GM19240 (cell line): ENCODE measurements around the gene FAM72C.
"Not testable (repeated sequence)": the region's sequence is repeated elsewhere in the genome, so short reads cannot be mapped to it uniquely, and the experiment has no call there.

Source experiments
- DNase-seq: peaks from one replicate; pipeline ENCODE4 v3.0.0; 2011; ENCODE audit warnings: low spot score; ENCODE audit not compliant: insufficient read length

Gene FAM72C

GRCh38 chr1:143984721-143985473 lies 13.1 kb upstream of the FAM72C start:
- not testable (repeated sequence) for DNase-seq

GRCh38 chr1:143974416-143974815 lies 2.6 kb upstream of the FAM72C start:
- not testable (repeated sequence) for DNase-seq

- DNase-seq, result not testable (repeated sequence)
Measured at GRCh38 chr1:143973876-143974414, 2.2 kb upstream of the FAM72C start.

DNA sequence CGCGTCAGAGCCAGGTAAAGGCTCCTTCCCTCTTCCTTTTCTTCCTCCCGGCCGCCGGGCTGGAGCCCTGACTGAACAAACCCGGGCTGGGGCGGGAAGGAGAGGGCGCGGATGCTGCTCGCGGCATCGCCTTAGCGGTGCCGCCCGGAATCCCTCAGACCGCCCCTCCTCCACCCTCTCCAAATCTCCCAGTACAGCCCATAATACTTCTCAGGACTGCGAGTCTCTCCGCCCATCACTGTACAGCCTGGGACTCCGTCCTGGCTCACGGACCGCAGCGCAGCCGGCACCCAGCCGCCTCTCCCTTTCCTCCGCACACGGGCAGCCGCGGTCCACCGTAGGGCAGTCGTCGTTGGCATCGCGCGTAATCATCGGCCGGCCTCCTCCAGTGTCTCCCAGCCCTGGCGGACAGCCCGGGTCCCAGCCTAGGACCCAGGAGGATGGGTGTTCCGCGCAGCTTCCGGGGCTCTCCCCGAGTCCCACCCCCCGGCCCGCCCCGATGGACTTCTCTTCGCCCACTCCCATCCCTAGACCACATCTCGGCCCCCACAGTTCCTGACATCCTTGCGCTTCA lies 1.1 kb upstream of the FAM72C start:
- not testable (repeated sequence) for DNase-seq

DNA sequence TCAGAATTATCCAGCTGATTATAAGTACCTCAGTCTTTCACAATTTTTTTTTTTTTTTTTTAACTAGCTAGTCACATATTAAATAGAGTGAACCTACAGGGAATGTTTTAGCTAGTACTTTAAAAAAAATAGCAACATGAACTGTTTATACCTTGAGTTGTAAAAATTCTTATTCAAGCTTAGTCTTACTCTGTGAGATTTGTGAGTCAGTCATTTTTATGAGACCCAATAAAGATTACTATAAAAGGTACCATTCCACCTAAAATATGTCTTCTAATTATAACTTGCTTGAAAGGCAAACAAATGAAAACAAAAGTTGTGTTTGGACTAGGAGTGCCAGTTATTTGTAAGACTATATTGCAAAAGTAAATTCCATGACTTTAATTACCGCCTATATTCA lies 5.9 kb downstream of the FAM72C start:
- not testable (repeated sequence) for DNase-seq

DNA sequence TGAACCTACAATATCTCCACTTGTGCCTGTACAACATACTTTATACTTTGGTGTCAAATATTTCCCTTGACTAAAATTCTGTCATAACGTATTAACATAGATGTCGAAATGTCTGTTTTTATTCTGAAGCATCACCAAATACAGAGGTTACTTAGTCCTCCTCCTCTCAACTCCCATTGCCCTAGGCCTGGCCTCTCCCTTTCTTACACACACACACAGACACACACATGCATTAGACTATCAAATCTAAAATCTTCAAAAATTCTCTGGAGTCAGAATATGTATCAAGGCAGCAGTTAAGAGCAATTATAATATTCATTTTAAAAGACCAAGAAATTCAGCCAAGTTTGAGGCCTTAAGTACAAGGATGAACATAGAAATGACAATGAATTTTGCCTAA lies 7.5 kb downstream of the FAM72C start:
- not testable (repeated sequence) for DNase-seq

GRCh38 chr1:143955930-143956329 lies 15.9 kb downstream of the FAM72C start:
- not testable (repeated sequence) for DNase-seq

DNA sequence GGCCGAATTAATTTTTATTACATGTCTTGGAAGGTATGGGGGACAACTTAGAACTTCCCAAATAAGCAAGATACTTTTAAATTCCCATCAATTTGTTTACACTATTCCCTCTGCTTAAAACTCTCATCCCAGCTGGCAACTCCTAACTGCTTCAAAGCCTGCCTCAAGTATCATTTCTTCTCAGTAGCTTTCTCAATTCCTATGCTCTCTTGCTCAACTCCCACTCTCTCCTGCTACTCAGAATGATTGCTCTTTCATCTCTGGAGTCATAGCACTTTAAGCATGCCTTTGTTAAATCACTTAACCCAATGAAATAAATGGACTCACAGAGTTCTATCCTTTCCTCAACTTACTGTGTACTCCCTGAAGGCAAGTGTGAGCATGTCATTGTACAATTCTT lies 18.9 kb downstream of the FAM72C start:
- DNase-seq, result not testable (repeated sequence)

DNA sequence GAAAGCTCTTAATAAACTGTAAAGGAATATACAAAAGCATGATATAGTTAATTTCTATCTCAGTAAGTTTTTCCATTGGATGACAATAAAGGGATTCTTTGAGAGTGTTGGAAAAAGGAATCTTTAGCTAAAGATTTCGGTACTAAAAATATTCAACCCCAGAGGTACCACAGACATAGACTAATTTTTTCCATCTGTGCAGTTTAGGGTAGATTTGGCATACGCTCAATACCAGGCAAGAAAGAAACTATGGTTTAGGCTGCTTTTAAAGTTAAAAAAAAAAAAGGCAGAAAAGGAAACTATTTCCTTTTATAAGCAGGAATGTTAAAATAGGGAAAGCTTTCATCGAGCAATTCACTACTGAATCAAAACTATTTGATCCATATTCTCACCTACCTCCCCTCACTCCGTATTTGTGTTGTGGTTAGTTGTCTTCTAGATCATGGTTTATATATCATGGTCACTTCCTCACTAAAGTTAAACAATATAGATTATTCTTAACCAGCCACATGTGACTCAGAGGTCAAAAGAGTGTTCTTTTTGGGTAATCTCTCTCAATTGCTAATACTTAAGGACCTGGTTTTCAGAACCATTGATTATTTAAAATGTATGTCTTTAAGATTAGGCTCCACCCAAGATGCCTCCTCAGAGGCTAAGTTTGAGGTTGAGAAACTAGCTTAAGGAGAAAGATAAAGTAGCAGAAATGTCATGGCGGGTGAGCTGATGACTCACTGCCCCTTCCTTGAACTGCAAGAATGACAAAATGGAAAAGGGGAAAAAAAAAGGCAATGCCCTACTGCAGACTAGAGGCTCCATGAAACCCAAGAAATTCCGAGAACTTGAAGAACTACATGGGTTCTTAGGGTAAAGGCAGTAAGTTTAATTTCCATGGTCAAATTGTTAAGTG lies 20.0 kb downstream of the FAM72C start:
- DNase-seq, result not testable (repeated sequence)

DNA sequence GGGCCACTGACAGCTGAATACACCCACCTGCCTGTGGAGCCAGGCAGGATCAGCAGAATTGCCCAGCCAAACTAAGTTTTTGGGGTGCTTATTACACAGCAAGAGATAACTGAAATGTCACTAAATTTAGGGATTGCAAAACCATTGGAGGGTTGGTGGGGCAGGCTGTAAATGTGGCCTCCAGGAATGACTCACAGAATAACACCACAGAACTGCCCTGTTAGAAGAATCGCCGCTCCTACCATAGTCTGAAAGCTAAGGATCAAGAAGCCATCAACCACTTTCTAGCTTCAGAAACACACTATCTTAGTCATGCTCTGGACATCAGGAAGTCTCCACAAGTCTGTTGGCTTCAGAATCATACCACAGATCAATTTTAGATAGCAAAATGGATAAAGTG lies 24.0 kb downstream of the FAM72C start:
- DNase-seq, result not testable (repeated sequence)

GRCh38 chr1:143945253-143945652 lies 26.5 kb downstream of the FAM72C start:
- not testable (repeated sequence) for DNase-seq

- not testable (repeated sequence) for DNase-seq
Measured at GRCh38 chr1:143944576-143945240, 27.1 kb downstream of the FAM72C start.

GRCh38 chr1:143943319-143943978 lies 28.3 kb downstream of the FAM72C start:
- not testable (repeated sequence) for DNase-seq

DNA sequence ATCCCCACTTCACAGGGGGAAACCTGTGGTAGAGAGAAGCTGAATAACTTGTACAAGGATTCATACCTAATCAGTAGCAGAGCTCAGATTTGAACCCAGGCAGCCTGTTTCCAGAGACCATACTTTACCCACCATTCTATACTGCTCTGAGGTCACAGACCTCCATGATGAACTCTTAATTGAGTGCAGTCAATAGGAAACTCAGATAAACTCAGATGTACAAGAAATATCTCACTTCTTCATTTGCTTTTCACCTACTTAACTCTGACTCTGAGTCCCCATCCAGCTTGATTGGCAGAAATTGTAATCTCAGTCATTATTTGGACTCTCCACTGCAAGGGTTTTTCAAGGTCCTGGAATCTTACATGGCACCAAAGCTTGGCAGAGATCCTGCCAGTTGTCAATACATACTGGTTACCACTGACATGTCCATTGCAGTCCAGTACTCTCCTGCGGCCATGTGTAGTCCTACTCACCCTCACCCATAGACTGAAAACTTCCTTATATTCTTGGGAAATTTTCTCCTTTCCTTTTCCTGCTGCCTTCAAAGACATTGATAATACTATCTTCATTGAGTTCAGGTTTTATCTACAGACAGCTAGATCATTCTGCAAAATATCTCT lies 29.4 kb downstream of the FAM72C start:
- DNase-seq, result not testable (repeated sequence)

DNA sequence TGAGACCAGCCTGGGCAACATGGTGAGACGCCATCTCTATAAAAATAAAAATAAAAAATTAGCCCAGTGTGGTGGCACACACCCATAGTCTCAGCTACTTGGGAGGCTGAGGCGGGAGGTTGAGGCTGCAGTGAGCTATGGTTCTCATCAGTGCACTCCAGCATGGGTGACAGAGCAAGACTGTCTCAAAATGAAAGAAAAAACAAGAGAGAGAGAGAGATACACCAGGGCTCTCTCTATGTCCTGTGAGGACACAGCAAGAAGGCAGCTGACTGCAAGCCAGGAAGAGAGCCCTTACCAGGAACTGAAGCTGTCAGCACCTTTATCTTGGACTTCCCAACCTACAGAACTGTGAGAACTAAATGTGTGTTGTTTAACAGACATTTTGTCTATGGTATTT lies 32.1 kb downstream of the FAM72C start:
- not testable (repeated sequence) for DNase-seq

DNA sequence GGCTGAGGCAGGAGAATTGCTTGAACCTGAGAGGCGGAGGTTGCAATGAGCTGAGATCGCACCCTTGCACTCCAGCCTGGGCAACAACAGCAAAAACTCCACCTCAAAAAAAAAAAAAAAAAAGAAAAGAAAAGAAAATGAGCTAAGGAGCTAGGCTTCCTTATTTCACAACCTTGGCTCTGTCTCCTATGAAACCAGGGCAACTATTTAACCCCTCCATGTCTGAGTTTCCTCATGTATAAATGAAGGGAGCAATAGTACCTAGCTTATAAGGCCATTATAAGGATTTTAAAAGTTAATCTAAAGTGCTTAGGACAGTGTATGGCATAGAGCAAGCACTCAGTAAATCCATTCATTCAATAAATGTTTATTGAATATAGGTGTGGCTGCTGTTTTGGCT lies 32.9 kb downstream of the FAM72C start:
- not testable (repeated sequence) for DNase-seq

- DNase-seq, result not testable (repeated sequence)
Measured at GRCh38 chr1:143936457-143937115, 35.2 kb downstream of the FAM72C start.

GRCh38 chr1:143919127-143919526 lies 52.7 kb downstream of the FAM72C start:
- DNase-seq, result not testable (repeated sequence)

DNA sequence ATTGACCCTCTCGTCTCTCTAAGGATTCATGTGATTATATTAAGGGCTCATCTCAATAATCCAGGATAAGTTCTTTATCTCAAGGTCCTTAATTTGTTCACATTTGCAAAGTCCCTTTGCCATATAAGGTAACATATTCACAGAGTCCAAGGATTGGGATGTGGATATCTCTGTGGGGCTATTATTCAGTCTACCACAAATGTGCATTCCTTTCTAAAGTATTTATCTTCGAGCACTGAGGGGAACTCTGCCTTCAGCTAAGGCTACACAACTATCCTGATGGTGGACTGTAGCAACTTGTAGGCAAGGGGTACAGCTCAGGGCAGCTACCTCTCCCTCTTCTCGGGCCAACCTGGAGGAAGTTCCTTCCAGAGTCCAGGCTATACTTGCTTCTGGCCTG lies 53.2 kb downstream of the FAM72C start:
- not testable (repeated sequence) for DNase-seq
